Right forelimb (tissue), 1 donor: ENCODE measurements around the gene C9orf78.

Experiments used
- DNase-seq: peaks from one replicate; pipeline ENCODE4 v3.0.0-alpha.2; 2018

C9orf78 gene

DNA sequence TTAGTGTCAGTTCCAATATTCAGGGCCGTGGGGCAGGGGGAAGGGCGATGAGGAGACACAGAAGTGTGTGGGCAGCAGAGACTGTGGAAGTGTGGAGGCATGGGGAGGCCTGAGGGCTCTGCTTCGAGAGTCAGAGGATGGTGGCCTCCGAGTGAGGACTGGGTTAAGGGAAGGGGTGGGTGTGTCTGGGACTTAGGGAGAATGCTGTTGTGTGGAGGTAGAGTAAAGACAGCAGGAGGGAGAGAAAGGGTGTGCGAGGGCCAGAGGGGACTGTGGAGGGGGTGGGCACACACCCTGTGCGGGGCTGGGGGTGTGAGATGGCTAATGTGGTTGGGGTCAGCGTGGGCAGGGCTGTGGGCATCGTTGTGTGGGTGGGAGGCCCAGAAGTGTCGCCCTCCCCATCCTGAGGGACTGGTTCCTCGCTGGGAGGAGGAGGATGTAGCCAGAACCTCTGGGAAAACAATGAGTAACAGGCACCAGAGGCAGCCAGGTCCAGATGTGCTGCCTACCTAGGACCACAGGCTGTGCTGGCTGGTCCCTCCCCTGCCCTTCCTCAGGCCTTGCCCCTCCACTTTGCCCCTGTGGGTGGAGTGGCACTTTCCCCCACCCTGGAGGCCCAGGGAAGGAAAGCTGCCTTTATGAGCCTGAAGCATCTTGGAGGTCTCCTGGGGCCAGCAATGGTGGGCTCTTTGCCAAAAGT lies 4.4 kb upstream of the C9orf78 start:
- DNase-seq, result no peak

DNA sequence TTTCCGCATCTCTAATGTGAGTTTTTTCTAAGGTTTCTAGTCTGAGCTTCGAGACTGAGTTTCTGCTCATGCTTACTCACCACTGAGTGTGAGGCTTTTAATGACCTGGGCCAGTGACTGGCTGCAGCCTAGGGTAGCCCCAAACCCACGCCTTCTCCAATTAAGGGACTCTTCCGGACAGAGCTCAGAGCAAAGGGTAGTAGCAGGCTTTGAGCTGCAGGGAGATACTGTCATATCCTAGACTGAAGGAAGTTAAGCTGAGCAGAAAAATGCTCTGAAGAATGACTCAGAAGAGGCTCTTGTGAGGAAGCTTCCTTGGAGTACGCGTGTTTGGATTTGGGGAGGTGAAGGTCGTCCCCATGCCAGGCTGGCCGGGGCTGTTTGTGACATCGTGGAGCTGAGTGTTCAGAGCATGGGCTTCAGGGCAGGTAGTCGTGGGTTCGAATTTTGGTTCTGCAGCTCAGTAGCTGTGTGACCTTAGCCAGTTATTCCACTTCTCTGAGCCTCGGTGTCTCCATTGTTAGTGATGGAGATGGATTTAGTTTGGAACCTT lies 3.7 kb upstream of the C9orf78 start:
- DNase-seq, result no peak

DNA sequence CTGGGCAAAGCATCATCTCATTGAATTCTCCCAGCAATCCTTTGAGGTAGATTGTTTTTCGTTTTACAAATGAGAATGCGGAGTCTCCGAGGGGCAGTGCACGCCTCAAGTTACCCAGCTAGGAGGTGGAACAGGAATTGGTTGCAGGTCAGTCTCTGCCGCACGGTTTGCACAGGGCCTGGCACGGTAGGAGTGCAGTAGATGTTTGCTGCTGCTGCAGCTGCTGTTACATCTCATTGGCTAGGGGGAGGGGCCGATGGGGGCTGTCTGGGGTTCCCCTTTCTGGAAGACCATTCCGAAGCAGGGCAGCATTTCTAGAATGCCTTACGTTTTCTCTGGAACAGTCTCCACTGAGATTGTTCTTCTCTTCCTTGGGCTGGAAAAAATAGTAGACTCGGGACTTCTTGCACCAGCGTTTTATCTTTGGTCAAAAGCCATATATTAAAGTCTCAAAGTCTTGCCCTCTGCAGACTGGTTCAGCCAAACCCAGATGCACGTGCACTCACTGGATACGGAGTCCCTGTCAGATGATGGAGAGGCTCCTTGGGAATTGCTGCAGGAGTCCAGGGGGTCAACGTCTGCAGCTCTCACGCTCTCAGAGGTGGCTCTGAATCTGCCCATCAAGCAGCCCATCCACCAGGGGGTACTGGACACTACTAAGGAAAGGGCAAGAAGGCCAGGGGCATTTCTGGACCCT lies 1.4 kb upstream of the C9orf78 start:
- DNase-seq, result no peak

DNA sequence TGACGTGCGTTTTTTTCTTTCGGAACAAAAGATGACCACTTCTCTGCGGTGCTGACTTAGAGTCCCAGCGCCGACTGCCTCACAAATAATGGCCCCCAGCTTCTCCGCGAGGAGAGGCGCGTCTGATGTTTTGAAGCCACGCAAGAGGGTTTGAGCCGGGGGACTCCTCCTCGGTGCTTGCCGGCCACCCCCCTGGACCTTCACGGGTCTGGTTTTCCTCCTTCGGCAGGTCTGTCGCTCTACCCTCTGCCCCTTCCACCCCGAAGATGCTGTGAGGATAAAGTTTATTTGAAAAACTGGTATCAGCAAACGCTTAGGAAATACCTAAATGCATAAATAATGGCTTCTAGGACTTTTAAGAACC lies 767 bp upstream of the C9orf78 start:
- no peak for DNase-seq

GRCh38 chr9:129834489-129835127 lies 467 bp downstream of the C9orf78 start:
- DNase-seq, result no peak

DNA sequence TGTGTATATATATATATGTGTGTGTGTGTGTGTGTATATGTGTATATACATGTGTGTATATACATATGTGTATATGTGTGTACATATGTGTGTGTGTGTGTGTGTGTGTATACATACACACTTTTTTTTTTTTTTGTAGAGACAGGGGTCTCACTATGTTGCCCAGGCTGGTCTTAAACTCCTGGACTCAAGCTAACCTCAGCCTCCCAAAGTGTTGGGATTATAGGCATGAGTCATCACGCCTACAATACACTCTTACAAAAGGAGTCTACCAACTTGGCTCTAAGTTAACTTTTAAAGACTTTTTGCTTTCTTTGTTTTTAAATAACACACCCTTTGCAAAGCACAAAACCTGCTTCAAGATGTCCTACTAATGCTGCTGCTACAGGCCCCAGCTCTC lies 2.1 kb downstream of the C9orf78 start:
- DNase-seq, result no peak

DNA sequence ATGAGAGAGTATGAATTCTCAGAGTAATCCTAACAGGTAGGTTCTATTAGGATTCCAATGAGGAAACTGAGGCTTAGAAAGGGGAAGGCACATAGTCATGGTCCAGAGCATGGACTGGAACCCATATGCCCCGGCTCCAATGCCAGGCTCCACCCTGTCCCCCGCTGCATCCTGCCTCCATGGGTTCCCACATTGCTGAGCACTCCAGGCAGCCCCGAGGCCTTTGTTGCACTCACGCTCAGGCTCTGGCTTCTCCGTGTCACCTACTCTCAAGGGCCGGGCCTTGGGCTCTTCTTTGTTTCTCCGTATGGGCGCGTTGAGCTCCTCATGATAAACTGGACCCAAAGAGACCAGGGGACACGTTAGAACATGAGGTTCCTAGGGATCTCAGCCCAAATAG lies 6.1 kb downstream of the C9orf78 start:
- no peak for DNase-seq

DNA sequence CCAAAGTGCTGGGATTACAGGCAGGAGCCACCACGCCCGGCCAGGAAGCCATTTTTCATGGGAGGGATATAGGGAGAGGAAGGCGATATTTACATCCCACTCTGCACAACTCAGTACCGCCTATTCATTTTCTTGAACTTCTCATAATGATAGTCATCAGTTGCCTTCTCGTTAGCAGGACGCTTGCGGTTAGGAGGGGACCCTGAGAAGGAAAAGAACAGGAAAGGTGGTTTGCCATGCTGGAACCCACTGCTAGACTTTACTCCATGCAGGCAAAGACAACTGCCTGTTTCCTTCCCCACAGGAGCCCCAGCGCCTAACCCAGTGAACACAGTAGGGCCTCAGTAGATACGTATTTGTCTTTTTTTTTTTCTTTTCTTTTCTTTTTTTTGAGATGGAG lies 7.0 kb downstream of the C9orf78 start:
- DNase-seq, result no peak

DNA sequence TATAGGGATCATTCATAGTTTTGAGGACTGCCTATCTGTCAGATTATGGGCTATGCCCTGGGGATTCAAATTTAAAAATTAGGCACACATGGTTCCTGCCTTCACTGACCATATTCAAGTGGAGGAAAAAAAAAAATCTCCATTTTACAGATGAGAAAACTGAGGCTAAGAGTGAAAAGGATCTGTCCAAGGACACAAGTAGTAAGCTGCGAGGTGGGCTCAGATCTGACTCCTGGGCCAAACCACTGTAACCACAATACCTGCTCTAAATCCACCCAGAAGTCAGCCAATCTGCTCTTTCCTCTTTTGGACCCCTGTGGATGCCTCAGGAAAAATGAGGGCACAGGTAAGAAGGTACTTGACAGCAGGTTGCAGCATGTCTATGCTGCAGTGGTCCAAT lies 8.3 kb downstream of the C9orf78 start:
- DNase-seq, result no peak

GRCh38 chr9:129826344-129826743 lies 8.7 kb downstream of the C9orf78 start:
- DNase-seq, result no peak

GRCh38 chr9:129823935-129824601 lies 11.0 kb downstream of the C9orf78 start, which contains the start of gene TOR1A:
TSS of gene TOR1A (minus strand) at chr9:129824136. CDS start at chr9:129824085, 51 bp downstream.
- DNase-seq, result peak; percentile 96

- DNase-seq, result no peak
These were observed 11.5 kb downstream of the C9orf78 start for GRCh38 chr9:129823542-129823934.

DNA sequence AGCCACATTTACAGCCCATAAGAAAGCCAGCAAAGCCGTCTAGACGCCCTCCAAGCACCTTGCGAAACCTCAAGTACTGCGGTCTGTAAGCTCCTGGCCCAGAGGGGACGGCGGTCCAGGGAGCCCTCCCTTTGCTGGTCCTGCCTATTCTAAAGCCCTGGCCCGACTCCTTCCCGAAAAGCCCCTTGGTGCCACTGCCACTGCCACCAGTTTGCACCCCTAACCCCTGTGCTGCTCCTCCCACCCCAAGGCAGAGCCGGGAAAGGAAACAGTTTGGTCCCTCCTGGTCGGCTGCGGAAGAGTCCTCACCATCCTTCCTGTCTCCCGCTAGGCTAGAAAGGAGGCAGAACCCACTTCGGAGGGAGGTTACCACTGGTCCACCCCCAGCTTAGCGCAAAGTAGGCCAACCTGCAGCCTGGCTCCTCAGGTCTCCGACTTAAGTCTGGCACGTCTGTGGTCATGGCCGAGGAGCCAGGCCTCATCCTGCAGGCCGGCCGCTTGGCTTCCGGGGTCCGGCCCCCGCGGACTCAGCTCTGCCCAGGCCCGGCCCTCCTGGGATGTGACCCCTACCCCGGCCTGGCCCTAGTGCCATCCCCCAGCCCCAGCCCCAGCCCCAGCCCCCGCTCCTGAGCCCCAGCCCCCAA lies 12.1 kb downstream of the C9orf78 start:
- DNase-seq, result no peak

- DNase-seq, result no peak
These were observed 18.3 kb downstream of the C9orf78 start for GRCh38 chr9:129816501-129817435.

- DNase-seq, result no peak
These were observed 19.8 kb downstream of the C9orf78 start for GRCh38 chr9:129815278-129815677.

GRCh38 chr9:129814432-129815223 lies 20.4 kb downstream of the C9orf78 start:
- no peak for DNase-seq

GRCh38 chr9:129813661-129814060 lies 21.4 kb downstream of the C9orf78 start:
- DNase-seq, result no peak

GRCh38 chr9:129812385-129812784 lies 22.7 kb downstream of the C9orf78 start:
- DNase-seq, result no peak

DNA sequence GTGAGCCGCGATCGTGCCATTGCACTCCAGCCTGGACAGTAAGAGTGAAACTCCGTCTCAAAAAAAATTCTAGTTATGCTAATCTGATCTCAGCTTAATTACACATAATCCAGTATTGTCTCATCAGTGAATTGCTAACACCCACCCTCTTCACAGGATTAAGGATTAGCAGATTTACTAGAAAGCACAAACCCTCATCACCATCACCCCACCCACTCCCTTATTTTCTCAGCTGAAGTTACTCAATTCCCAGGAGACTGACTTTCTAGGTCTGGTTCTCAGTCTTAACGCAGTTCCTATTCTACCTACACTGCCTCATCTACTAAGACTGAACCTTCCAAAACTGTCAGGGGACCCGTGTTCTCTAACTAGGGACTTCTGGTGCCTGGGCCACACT lies 23.1 kb downstream of the C9orf78 start:
- DNase-seq, result no peak

GRCh38 chr9:129810788-129811187 lies 24.3 kb downstream of the C9orf78 start:
- DNase-seq, result no peak

DNA sequence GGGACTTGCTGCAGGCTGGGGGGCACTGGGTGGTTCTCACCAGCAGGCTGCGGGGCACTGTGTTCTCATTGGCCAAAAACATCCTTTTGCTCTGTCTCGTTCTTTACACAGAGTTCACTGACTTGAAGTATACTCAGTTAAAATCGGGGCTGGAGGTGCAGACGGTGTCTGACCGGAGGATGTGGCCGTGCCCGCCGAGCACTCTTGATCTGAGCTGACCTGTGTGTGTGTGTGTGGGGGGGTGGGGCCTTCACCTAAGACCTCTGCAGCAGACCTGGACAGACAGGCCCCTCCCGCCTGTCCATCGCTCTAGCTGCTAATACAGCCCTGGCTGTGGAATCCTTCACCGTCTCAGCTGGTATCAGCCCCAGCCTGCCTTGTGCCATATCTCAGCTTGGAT lies 25.0 kb downstream of the C9orf78 start:
- no peak for DNase-seq
